Ovary (tissue), 3 donors: Measurements from ENCODE around the gene PCNX1.

Source experiments
- CTCF ChIP-seq, 3 donors: fragments of 450-650 bp in 2 of 3; fragments of 200-600 bp in 1 of 3; IDR thresholded peaks; one replicate each; pipeline versions ENCODE4 v1.5.1 to v1.8.0; 2016 to 2022; ENCODE audit warnings: antibody characterized with exemption in 3 of 3, mild to moderate bottlenecking in 1 of 3
- EP300 ChIP-seq: sonication (generic); formaldehyde crosslinking; IDR thresholded peaks from one replicate; pipeline ENCODE4 v1.6.1; 2017; ENCODE audit warnings: antibody characterized with exemption
- POLR2A ChIP-seq: fragments of 450-650 bp; IDR thresholded peaks from one replicate; pipeline ENCODE4 v1.6.1; 2017; ENCODE audit warnings: antibody characterized with exemption, mild to moderate bottlenecking, moderate library complexity
- donor health status: DM: no; HTN: no; CAD: no.

- TF ChIP-seq CTCF (IDR thresholded peaks at IDR 0.05) (no peak), POLR2A (no peak), EP300 (no peak)
These were observed 19.1 kb downstream of the PCNX1 start for GRCh38 chr14:70926235-70926830.
